AG10803 (cell line): Measurements from ENCODE around the gene KIFC1.

Experiments
- DNase-seq: peaks from one replicate; pipeline ENCODE4 v3.0.0; 2010; ENCODE audit warnings: low read depth
- H3K4me3 ChIP-seq: 2 replicates; pipeline ENCODE4 v1.5.1; 2011; ENCODE audit warnings: mild to moderate bottlenecking, low read length, control low read depth
- TF ChIP-seq, protein P1 (sequence below): conservative IDR thresholded peaks from 2 replicates; pipeline ENCODE4 v1.5.1; 2011; ENCODE audit warnings: mild to moderate bottlenecking, low read length, control low read depth, inconsistent platforms

The KIFC1 gene

DNA sequence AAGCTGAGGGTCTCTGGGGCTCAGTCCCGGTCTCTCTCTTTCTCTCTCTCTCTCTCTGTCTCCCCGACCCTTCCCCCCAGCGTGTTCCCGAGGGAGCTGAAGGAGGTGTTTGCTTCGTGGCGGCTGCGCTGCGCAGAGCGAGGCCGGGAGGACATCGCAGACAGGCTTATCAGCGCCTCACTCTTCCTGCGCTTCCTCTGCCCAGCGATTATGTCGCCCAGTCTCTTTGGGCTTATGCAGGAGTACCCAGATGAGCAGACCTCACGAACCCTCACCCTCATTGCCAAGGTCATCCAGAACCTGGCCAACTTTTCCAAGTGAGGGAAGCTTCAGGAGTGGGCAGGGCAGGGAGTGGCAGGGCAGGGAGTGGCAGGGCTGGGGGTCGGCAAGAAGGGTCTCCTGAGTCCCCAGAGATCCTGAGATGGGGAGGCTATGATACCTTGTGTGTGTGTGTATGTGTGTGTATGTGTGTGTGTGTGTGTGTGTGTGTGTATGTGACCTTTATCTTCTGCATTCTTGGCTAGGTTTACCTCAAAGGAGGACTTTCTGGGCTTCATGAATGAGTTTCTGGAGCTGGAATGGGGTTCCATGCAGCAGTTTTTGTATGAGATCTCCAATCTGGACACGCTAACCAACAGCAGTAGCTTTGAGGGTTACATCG lies 49.2 kb downstream of the KIFC1 start:
- TF ChIP-seq, protein P1, sequence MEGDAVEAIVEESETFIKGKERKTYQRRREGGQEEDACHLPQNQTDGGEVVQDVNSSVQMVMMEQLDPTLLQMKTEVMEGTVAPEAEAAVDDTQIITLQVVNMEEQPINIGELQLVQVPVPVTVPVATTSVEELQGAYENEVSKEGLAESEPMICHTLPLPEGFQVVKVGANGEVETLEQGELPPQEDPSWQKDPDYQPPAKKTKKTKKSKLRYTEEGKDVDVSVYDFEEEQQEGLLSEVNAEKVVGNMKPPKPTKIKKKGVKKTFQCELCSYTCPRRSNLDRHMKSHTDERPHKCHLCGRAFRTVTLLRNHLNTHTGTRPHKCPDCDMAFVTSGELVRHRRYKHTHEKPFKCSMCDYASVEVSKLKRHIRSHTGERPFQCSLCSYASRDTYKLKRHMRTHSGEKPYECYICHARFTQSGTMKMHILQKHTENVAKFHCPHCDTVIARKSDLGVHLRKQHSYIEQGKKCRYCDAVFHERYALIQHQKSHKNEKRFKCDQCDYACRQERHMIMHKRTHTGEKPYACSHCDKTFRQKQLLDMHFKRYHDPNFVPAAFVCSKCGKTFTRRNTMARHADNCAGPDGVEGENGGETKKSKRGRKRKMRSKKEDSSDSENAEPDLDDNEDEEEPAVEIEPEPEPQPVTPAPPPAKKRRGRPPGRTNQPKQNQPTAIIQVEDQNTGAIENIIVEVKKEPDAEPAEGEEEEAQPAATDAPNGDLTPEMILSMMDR = no peak
- no peak overlapping the region for H3K4me3 ChIP-seq
- DNase-seq = no peak

DNA sequence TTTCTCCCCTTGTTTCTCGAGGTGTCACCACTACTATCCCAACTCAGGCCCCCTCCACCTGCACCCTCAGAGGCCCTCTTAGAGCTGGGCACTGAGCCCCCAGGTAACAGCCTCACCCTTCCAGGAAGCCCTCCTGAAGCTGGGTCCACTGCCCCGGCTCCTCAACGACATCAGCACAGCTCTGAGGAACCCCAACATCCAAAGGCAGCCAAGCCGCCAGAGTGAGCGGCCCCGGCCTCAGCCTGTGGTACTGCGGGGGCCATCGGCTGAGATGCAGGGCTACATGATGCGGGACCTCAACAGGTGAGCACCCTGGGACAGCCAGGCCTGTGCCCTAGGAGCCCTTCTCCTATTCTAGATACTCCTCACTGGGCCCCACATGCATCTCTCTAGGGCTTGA lies 49.8 kb downstream of the KIFC1 start:
- TF ChIP-seq, protein P1 = no peak
- no peak for DNase-seq
- H3K4me3 ChIP-seq = no peak overlapping the region

DNA sequence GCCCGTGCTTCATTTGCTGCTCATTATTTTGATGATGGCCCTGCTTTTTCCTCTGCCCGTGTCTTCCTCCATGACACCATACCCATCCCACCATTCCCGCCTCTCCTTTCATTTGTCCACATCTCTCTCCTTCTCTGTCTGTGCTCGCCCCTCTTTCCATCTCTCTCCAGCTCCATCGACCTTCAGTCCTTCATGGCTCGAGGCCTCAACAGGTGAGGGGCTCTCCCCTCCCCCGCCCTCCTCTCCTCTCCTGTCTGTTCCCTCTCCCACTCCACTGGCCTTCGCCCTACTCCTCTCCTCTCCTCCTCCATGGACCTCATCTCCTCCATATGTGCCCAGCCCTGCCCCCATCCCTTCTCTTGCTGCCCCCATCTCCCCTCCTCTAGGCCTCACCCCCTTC lies 50.7 kb downstream of the KIFC1 start:
- H3K4me3 ChIP-seq = no peak overlapping the region
- TF ChIP-seq, protein P1 = no peak
- DNase-seq = no peak

DNA sequence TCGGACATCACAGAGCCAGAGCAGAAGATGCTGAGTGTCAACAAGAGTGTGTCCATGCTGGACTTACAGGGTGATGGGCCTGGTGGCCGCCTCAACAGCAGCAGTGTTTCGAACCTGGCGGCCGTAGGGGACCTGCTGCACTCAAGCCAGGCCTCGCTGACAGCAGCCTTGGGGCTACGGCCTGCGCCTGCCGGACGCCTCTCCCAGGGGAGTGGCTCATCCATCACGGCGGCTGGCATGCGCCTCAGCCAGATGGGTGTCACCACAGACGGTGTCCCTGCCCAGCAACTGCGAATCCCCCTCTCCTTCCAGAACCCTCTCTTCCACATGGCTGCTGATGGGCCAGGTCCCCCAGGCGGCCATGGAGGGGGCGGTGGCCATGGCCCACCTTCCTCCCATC lies 51.4 kb downstream of the KIFC1 start:
- no peak overlapping the region for H3K4me3 ChIP-seq
- TF ChIP-seq, protein P1 = no peak
- DNase-seq = no peak

DNA sequence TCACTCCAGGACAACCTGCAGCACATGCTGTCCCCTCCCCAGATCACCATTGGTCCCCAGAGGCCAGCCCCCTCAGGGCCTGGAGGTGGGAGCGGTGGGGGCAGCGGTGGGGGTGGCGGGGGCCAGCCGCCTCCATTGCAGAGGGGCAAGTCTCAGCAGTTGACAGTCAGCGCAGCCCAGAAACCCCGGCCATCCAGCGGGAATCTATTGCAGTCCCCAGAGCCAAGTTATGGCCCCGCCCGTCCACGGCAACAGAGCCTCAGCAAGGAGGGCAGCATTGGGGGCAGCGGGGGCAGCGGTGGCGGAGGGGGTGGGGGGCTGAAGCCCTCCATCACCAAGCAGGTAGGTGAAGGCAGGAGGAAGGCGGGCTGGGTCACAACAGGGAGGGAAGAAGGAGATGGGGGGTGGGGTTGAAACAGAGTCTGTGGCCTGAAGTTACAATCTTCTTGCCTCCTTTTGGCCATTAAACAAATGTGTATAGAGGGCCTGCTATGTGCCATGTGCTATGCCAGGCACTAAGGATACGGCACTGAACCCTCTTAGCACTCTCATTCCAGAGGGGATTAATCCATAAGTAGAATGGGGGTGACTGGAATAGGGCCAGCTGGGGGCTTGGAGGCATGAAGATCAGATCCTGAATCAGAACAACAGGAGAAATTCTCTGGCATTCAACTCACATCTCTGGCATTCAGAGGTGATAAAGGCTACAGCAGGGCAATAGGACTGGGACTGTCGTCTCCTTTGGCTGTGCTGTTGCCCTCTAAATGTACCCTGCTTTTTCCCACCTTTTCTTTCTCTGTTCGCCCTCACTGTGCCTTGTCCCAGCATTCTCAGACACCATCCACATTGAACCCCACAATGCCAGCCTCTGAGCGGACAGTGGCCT lies 52.2 kb downstream of the KIFC1 start:
- DNase-seq = no peak
- TF ChIP-seq, protein P1 = no peak
- no peak overlapping the region for H3K4me3 ChIP-seq

DNA sequence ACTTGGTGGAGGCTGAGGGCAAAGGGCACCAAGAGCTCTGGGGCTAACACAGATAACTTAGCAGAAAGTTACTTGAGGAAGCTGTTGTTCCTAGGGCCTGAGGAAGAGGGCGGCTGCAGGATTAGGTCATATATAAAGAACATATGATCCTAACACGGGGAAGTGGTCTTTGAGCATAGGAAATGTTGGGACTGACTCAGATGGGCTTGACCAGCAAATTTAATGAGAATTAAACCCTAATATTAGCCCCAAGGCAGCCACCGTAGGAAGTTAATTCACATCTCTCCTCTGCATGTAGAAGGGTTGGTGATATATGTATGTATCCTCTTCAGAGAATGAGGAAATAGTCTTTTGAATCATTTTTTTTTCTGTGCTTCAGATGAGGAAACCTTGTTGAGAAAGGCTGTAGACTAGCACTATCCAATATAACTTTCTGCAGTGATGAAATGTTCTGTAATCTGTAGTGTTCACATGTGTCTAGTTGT lies 53.5 kb downstream of the KIFC1 start:
- TF ChIP-seq, protein P1 = no peak
- no peak for DNase-seq
- H3K4me3 ChIP-seq = no peak overlapping the region
